PC-3 (cell line): ENCODE data around the gene RNF123.

ENCODE experiments used
- CTCF ChIP-seq: fragments of 300-600 bp; sonication (generic); conservative IDR thresholded peaks from 2 replicates; pipeline ENCODE4 v1.5.1; 2017; ENCODE audit warnings: antibody characterized with exemption, low read depth, mild to moderate bottlenecking, low read length
- EZH2phosphoT487 ChIP-seq: fragments of 300-600 bp; sonication (generic); IDR thresholded peaks from 2 replicates; pipeline ENCODE4 v1.6.1; 2018; ENCODE audit warnings: mild to moderate bottlenecking, antibody characterized with exemption, low read length, borderline replicate concordance

- no peak for TF ChIP-seq CTCF
- no peak for TF ChIP-seq EZH2phosphoT487
Observed at GRCh38 chr3:49769926-49770325, 80.6 kb downstream of the RNF123 start.
